Effector memory CD4-positive, alpha-beta T cell (primary cell): ENCODE measurements around the gene GGN.

Experiments
- DNase-seq, 3 donors: peaks; one replicate each; pipeline ENCODE4 v3.0.0-alpha.2; 2020
- H3K27ac ChIP-seq: 2 replicates; pipeline ENCODE4 v1.7.0; 2013; ENCODE audit warnings: mild to moderate bottlenecking, low read length, moderate library complexity; ENCODE audit not compliant: insufficient read depth, poor library complexity, severe bottlenecking
- H3K27me3 ChIP-seq: replicated peaks from 2 replicates; pipeline ENCODE4 v1.7.0; 2013; ENCODE audit warnings: mild to moderate bottlenecking, low read length; ENCODE audit not compliant: insufficient read depth, control insufficient read depth, poor library complexity, severe bottlenecking
- H3K36me3 ChIP-seq: 2 replicates; pipeline ENCODE4 v1.7.0; 2013; ENCODE audit warnings: mild to moderate bottlenecking, low read length, moderate library complexity; ENCODE audit not compliant: control insufficient read depth, insufficient read depth
- H3K4me1 ChIP-seq: 2 replicates; pipeline ENCODE4 v1.7.0; 2013; ENCODE audit warnings: low read length, mild to moderate bottlenecking; ENCODE audit not compliant: control insufficient read depth, insufficient read depth, poor library complexity, severe bottlenecking
- H3K4me3 ChIP-seq: 2 replicates; pipeline ENCODE4 v1.7.0; 2013; ENCODE audit warnings: low read length, low read depth, mild to moderate bottlenecking; ENCODE audit not compliant: insufficient read depth, poor library complexity, severe bottlenecking
- H3K9me3 ChIP-seq: 2 replicates; pipeline ENCODE4 v1.7.0; 2013; ENCODE audit warnings: mild to moderate bottlenecking, low read length, moderate library complexity; ENCODE audit not compliant: control insufficient read depth

GGN gene

GRCh38 chr19:38383184-38383583 lies 4.7 kb downstream of the GGN start:
- no peaks in the 10 kb centered on the region for H3K9me3 ChIP-seq
- no peaks in the 10 kb centered on the region for H3K27me3 ChIP-seq
- H3K36me3 ChIP-seq, result peaks cover 52% of the 10 kb centered on the region
- H3K4me3 ChIP-seq, result no peak overlapping the region
- peaks cover 22% of the 10 kb centered on the region for H3K4me1 ChIP-seq
- no peak for DNase-seq
- no peak overlapping the region for H3K27ac ChIP-seq

- no peak for DNase-seq
- Histone ChIP-seq H3K4me3 (no peak overlapping the region), H3K27ac (no peak overlapping the region), H3K9me3 (no peaks in the 10 kb centered on the region), H3K27me3 (no peaks in the 10 kb centered on the region), H3K36me3 (peaks cover 58% of the 10 kb centered on the region), H3K4me1 (peaks cover 5% of the 10 kb centered on the region)
These were observed 6.7 kb downstream of the GGN start for GRCh38 chr19:38381138-38381537.

GRCh38 chr19:38378866-38379265 lies 9.0 kb downstream of the GGN start:
- Histone ChIP-seq H3K36me3 (peaks cover 55% of the 10 kb centered on the region), H3K4me1 (peaks cover 12% of the 10 kb centered on the region), H3K27me3 (no peaks in the 10 kb centered on the region), H3K4me3 (no peak overlapping the region), H3K27ac (no peak overlapping the region), H3K9me3 (no peaks in the 10 kb centered on the region)
- no peak for DNase-seq

- no peak for DNase-seq
- H3K4me3 ChIP-seq, result no peak overlapping the region
- H3K27me3 ChIP-seq, result no peaks in the 10 kb centered on the region
- no peaks in the 10 kb centered on the region for H3K9me3 ChIP-seq
- no peak overlapping the region for H3K27ac ChIP-seq
- peaks cover 39% of the 10 kb centered on the region for H3K36me3 ChIP-seq
- H3K4me1 ChIP-seq, result peaks cover 12% of the 10 kb centered on the region
These were observed 10.8 kb downstream of the GGN start for GRCh38 chr19:38377052-38377451.

- H3K27ac ChIP-seq, result no peak overlapping the region
- DNase-seq, result no peak
- peaks cover 12% of the 10 kb centered on the region for H3K4me1 ChIP-seq
- peaks cover 34% of the 10 kb centered on the region for H3K36me3 ChIP-seq
- H3K27me3 ChIP-seq, result no peaks in the 10 kb centered on the region
- no peaks in the 10 kb centered on the region for H3K9me3 ChIP-seq
- H3K4me3 ChIP-seq, result no peak overlapping the region
These were observed 11.3 kb downstream of the GGN start for GRCh38 chr19:38376576-38376975.

GRCh38 chr19:38375748-38376147 lies 12.1 kb downstream of the GGN start:
- Histone ChIP-seq H3K4me1 (peaks cover 12% of the 10 kb centered on the region), H3K36me3 (peaks cover 26% of the 10 kb centered on the region), H3K4me3 (peak overlapping the region; percentile 86), H3K27ac (no peak overlapping the region), H3K9me3 (no peaks in the 10 kb centered on the region), H3K27me3 (no peaks in the 10 kb centered on the region)
- DNase-seq, result no peak

- H3K27me3 ChIP-seq, result no peaks in the 10 kb centered on the region
- no peak for DNase-seq
- peaks cover 19% of the 10 kb centered on the region for H3K36me3 ChIP-seq
- H3K4me3 ChIP-seq, result peak overlapping the region; percentile 86
- no peaks in the 10 kb centered on the region for H3K9me3 ChIP-seq
- peak overlapping the region; percentile 86 for H3K27ac ChIP-seq
- peaks cover 12% of the 10 kb centered on the region for H3K4me1 ChIP-seq
These were observed 12.7 kb downstream of the GGN start for GRCh38 chr19:38375098-38375493.

GRCh38 chr19:38374332-38375097 lies 13.3 kb downstream of the GGN start, which contains the start of gene PSMD8:
Gene PSMD8 (plus strand): TSS chr19:38374571. CDS start chr19:38374602, 31 bp downstream.
- H3K9me3 ChIP-seq, result no peaks in the 10 kb centered on the region
- peaks cover 12% of the 10 kb centered on the region for H3K4me1 ChIP-seq
- H3K4me3 ChIP-seq, result peak within 1 kb of the TSS; percentile 86
- H3K27ac ChIP-seq, result peak within 1 kb of the TSS; percentile 86
- peaks cover 15% of the 10 kb centered on the region for H3K36me3 ChIP-seq
- DNase-seq, result peak; percentile 97 to 99 (median 98)
- no peaks in the 10 kb centered on the region for H3K27me3 ChIP-seq

GRCh38 chr19:38373907-38374331 lies 13.9 kb downstream of the GGN start:
- Histone ChIP-seq H3K4me3 (peak overlapping the region; percentile 39), H3K27ac (peak overlapping the region; percentile 86), H3K4me1 (peaks cover 12% of the 10 kb centered on the region), H3K27me3 (no peaks in the 10 kb centered on the region), H3K9me3 (no peaks in the 10 kb centered on the region), H3K36me3 (peaks cover 9% of the 10 kb centered on the region)
- no peak for DNase-seq

GRCh38 chr19:38371081-38371480 lies 16.8 kb downstream of the GGN start:
- H3K9me3 ChIP-seq, result no peaks in the 10 kb centered on the region
- no peak overlapping the region for H3K27ac ChIP-seq
- no peak for DNase-seq
- H3K4me1 ChIP-seq, result peaks cover 10% of the 10 kb centered on the region
- no peaks in the 10 kb centered on the region for H3K36me3 ChIP-seq
- H3K27me3 ChIP-seq, result no peaks in the 10 kb centered on the region
- no peak overlapping the region for H3K4me3 ChIP-seq
